Activated CD8-positive, alpha-beta memory T cell treated with anti-CD3 and anti-CD28 coated beads, Interleukin-2, amount 10 ng/mL, durations not matched to agents 7 days and 5 days (primary cell): ENCODE measurements around the gene FADS3. TPM values are rescaled to one million over a fixed set of nuclear protein-coding genes. Genes with fewer than 3 reads are reported as not detected.

Experiments
- ATAC-seq: fragments of 150-1000 bp; cut with Tn5 transposase; one replicate; pipeline ENCODE4 v1.10.0; 2021; ENCODE audit warnings: moderate library complexity
- CTCF ChIA-PET: fragments of 350-600 bp; sonication (Branson Sonifier 250); formaldehyde crosslinking; loops from one replicate; lab custom pipeline; 2021; ENCODE audit warnings: antibody characterized with exemption; lab: Charles Lee
- DNase-seq: peaks from one replicate; pipeline ENCODE4 v3.0.0-alpha.2; 2020
- H3K27ac Mint-ChIP-seq: one replicate; pipeline ENCODE4 v1.8.0; 2021; ENCODE audit warnings: mild to moderate bottlenecking, mixed read lengths
- H3K27me3 Mint-ChIP-seq: one replicate; pipeline ENCODE4 v1.8.0; 2021; ENCODE audit warnings: mixed read lengths
- H3K36me3 Mint-ChIP-seq: one replicate; pipeline ENCODE4 v1.8.0; 2021; ENCODE audit warnings: mild to moderate bottlenecking, mixed read lengths
- H3K4me1 Mint-ChIP-seq: one replicate; pipeline ENCODE4 v1.8.0; 2021; ENCODE audit warnings: mixed read lengths
- H3K4me3 Mint-ChIP-seq: one replicate; pipeline ENCODE4 v1.8.0; 2021; ENCODE audit warnings: mild to moderate bottlenecking, moderate library complexity, mixed read lengths
- H3K9me3 Mint-ChIP-seq: one replicate; pipeline ENCODE4 v1.8.0; 2022; ENCODE audit warnings: low read depth, mixed read lengths
- total RNA-seq, 2 experiments: library from RNA; stranded (reverse); gene quantifications; one replicate each; pipeline ENCODE4 v1.2.3, GENCODE V29; 2021

The FADS3 gene
- 1 to 10 TPM; 2.6 to 7.7 TPM for total RNA-seq

DNA sequence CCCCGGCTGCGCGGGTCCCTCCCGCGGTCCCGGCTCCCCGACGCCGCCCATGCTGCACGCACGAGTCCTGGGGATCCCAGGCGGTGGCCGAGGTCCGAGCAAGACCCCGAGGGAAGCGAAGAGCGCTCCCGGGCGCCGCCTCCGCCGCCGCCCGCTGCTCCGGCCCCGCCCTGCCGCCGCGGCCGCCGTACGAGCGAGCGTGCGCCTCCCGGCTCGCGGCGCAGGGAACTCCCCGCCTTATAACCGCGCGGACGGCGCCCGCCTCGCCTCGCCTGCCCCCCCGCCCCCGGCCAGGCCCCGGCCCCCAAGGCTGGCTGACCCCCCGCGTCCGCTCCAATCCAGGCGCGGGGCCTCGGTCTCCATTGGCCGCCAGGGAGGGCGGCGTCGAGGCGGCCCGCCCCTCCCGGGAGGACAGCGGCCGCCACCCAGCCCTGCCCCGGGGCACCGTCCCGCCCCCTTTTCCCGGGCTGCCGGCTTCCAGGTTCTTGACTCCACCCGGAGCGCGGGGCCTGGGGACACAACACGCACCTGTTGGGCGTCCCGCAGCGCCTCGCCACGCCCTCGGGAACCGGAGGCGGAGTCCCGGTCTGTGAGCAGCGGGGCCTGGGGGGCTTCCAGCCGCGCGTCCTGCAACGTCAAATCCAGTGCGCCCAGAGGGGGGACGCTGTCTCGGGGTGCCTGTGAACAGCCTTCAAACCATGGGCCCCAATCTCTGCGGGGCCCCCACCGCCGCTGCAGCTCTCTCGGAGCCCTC is at the start of gene FADS3:
Gene FADS3 (minus strand): TSS at position 215 of the 754 bp plus-strand sequence. CDS start 164 bp downstream, at position 51.
- H3K9me3 Mint-ChIP-seq: no peaks in the 10 kb centered on the region
- CTCF ChIA-PET: interaction anchor here (0.6 to 6.0 kb wide), 9 partner anchors 7 to 216 kb away, joined by 3 to 40 read pairs (median 16); partner anchors contain the start of genes FEN1 and TMEM258
- peak within 1 kb of the TSS; percentile 77 for H3K4me3 Mint-ChIP-seq
- ATAC-seq (peak; percentile 87), DNase-seq (peak; percentile 66)
- H3K27ac Mint-ChIP-seq: no peak within 1 kb of the TSS
- H3K27me3 Mint-ChIP-seq: peaks cover 9% of the 10 kb centered on the region
- H3K4me1 Mint-ChIP-seq: peaks cover 3% of the 10 kb centered on the region
- no peaks in the 10 kb centered on the region for H3K36me3 Mint-ChIP-seq

GRCh38 chr11:61940466-61940865 is 49.1 kb upstream of the FADS3 start:
- no peak for DNase-seq
- Mint-ChIP-seq H3K4me3 (no peak overlapping the region), H3K27me3 (peaks cover 31% of the 10 kb centered on the region), H3K27ac (no peak overlapping the region), H3K4me1 (no peaks in the 10 kb centered on the region), H3K36me3 (peaks cover 2% of the 10 kb centered on the region), H3K9me3 (peaks cover 3% of the 10 kb centered on the region)
- no peak for ATAC-seq
- CTCF ChIA-PET: no interaction called here

GRCh38 chr11:61935861-61936260 is 44.5 kb upstream of the FADS3 start:
- H3K36me3 Mint-ChIP-seq: peaks cover 2% of the 10 kb centered on the region
- CTCF ChIA-PET: interaction anchor here (3.2 kb wide), 1 partner anchor 146 kb away, joined by 11 read pairs; no protein-coding TSS in a partner anchor
- H3K4me1 Mint-ChIP-seq: no peaks in the 10 kb centered on the region
- DNase-seq (no peak), ATAC-seq (no peak)
- H3K9me3 Mint-ChIP-seq: peaks cover 5% of the 10 kb centered on the region
- no peak overlapping the region for H3K27ac Mint-ChIP-seq
- peaks cover 41% of the 10 kb centered on the region for H3K27me3 Mint-ChIP-seq
- no peak overlapping the region for H3K4me3 Mint-ChIP-seq

GRCh38 chr11:61930933-61931332 is 39.6 kb upstream of the FADS3 start:
- H3K9me3 Mint-ChIP-seq: peaks cover 3% of the 10 kb centered on the region
- H3K27me3 Mint-ChIP-seq: peaks cover 20% of the 10 kb centered on the region
- ATAC-seq: no peak
- no peak overlapping the region for H3K4me3 Mint-ChIP-seq
- no peak overlapping the region for H3K27ac Mint-ChIP-seq
- peaks cover under 1% of the 10 kb centered on the region for H3K36me3 Mint-ChIP-seq
- H3K4me1 Mint-ChIP-seq: no peaks in the 10 kb centered on the region
- CTCF ChIA-PET: interaction anchor here (0.9 to 1.2 kb wide), 3 partner anchors 16 to 151 kb away, joined by 3 to 9 read pairs (median 4); no protein-coding TSS in a partner anchor
- no peak for DNase-seq

DNA sequence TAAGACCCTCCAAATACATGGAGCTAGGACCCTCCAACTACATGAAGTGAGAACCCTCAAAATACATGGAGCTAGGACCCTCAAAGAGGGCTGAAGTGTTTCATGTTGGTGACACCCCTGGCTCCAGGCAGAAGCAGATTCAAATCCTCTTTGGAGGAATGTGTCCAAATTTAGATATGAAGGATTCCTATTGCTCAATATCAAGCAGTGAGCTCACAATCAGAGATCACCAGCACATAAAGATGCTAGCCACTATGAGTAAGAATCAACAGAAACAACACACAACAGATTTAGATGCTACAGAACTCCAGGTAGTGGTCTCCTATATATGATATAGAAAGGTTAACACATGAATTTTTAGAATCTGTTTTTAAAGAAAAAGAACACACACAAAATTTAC is 37.3 kb upstream of the FADS3 start:
- no peak for DNase-seq
- no peak overlapping the region for H3K27ac Mint-ChIP-seq
- H3K9me3 Mint-ChIP-seq: peaks cover 2% of the 10 kb centered on the region

DNA sequence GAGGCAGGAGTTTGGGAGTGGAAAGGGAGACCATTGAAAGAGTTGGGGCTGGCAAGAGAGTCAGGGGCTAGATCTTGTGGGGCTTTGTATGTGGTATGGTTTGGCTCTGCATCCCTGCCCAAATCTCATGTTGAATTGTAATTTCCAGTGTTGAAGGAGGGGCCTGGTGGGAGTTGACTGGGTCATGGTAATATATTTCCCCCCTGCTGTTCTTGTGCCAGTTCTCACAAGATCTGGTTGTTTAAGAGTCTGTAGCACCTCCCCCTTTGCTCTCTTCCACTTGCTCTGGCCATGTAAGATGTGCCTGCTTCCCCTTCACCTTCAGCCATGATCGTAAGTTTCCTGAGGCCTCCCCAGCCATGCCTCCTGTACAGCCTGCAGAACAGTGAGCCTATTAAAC is 36.2 kb upstream of the FADS3 start:
- no peaks in the 10 kb centered on the region for H3K9me3 Mint-ChIP-seq
- H3K27me3 Mint-ChIP-seq: peaks cover 9% of the 10 kb centered on the region
- no peak overlapping the region for H3K27ac Mint-ChIP-seq
- no peak overlapping the region for H3K4me3 Mint-ChIP-seq
- no peaks in the 10 kb centered on the region for H3K4me1 Mint-ChIP-seq
- CTCF ChIA-PET: interaction anchor here (0.6 to 1.9 kb wide), 2 partner anchors 53 to 154 kb away, joined by 3 to 9 read pairs; no protein-coding TSS in a partner anchor
- DNase-seq (no peak), ATAC-seq (no peak)
- no peaks in the 10 kb centered on the region for H3K36me3 Mint-ChIP-seq

More for the DNA sequence above, 37.3 kb upstream of the FADS3 start:
- Mint-ChIP-seq H3K4me3 (no peak overlapping the region), H3K36me3 (no peaks in the 10 kb centered on the region), H3K27me3 (peaks cover 16% of the 10 kb centered on the region), H3K4me1 (no peaks in the 10 kb centered on the region)
- CTCF ChIA-PET: interaction anchor here (1.1 to 1.9 kb wide), 4 partner anchors 19 to 153 kb away, joined by 3 to 9 read pairs (median 6); no protein-coding TSS in a partner anchor
- no peak for ATAC-seq

DNA sequence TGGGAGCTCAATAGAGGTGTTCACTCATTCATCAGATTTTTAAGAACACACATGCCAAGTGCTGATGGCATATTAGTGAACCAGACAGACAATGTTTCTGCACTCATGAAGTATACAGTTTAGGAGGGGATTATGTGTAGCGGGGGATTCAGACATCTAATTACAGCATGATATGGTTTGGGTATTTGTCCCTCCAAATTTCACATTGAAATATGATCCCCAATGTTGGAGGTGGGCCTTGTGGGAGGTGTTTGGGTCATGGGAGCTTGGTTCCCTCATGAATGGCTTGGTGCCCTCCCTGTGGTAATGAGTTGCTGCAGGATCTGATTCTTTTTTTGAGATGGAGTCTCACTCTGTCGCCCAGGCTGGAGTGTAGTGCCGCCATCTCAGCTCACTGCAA is 34.9 kb upstream of the FADS3 start:
- no peak for DNase-seq

GRCh38 chr11:61925736-61926135 is 34.4 kb upstream of the FADS3 start:
- ATAC-seq: no peak
- Mint-ChIP-seq H3K4me3 (no peak overlapping the region), H3K36me3 (no peaks in the 10 kb centered on the region), H3K27me3 (peaks cover 8% of the 10 kb centered on the region), H3K9me3 (no peaks in the 10 kb centered on the region), H3K27ac (no peak overlapping the region), H3K4me1 (no peaks in the 10 kb centered on the region)
- no peak for DNase-seq
- CTCF ChIA-PET: interaction anchor here (0.8 to 3.1 kb wide), 2 partner anchors 22 to 27 kb away, joined by 3 to 15 read pairs; no protein-coding TSS in a partner anchor

More for the DNA sequence above, 34.9 kb upstream of the FADS3 start:
- Mint-ChIP-seq H3K27me3 (peaks cover 8% of the 10 kb centered on the region), H3K36me3 (no peaks in the 10 kb centered on the region), H3K9me3 (no peaks in the 10 kb centered on the region), H3K4me1 (no peaks in the 10 kb centered on the region), H3K27ac (no peak overlapping the region), H3K4me3 (no peak overlapping the region)
- CTCF ChIA-PET: interaction anchor here (0.8 to 3.1 kb wide), 2 partner anchors 21 to 28 kb away, joined by 3 to 15 read pairs; no protein-coding TSS in a partner anchor
- ATAC-seq: no peak

GRCh38 chr11:61924064-61924455 is 32.7 kb upstream of the FADS3 start:
- H3K4me1 Mint-ChIP-seq: no peaks in the 10 kb centered on the region
- H3K4me3 Mint-ChIP-seq: no peak overlapping the region
- ATAC-seq (no peak), DNase-seq (no peak)
- no peak overlapping the region for H3K27ac Mint-ChIP-seq
- no peaks in the 10 kb centered on the region for H3K36me3 Mint-ChIP-seq
- no peaks in the 10 kb centered on the region for H3K9me3 Mint-ChIP-seq
- CTCF ChIA-PET: interaction anchor here (1.3 to 3.1 kb wide), 3 partner anchors 17 to 26 kb away, joined by 3 to 15 read pairs (median 5); no protein-coding TSS in a partner anchor
- H3K27me3 Mint-ChIP-seq: peaks cover 20% of the 10 kb centered on the region

GRCh38 chr11:61923166-61924063 is 32.1 kb upstream of the FADS3 start:
- Mint-ChIP-seq H3K4me3 (no peak overlapping the region), H3K36me3 (no peaks in the 10 kb centered on the region), H3K4me1 (no peaks in the 10 kb centered on the region), H3K27ac (no peak overlapping the region), H3K9me3 (no peaks in the 10 kb centered on the region), H3K27me3 (peaks cover 26% of the 10 kb centered on the region)
- DNase-seq (no peak), ATAC-seq (no peak)
- CTCF ChIA-PET: interaction anchor here (1.3 to 3.1 kb wide), 4 partner anchors 16 to 159 kb away, joined by 3 to 15 read pairs (median 5); no protein-coding TSS in a partner anchor

DNA sequence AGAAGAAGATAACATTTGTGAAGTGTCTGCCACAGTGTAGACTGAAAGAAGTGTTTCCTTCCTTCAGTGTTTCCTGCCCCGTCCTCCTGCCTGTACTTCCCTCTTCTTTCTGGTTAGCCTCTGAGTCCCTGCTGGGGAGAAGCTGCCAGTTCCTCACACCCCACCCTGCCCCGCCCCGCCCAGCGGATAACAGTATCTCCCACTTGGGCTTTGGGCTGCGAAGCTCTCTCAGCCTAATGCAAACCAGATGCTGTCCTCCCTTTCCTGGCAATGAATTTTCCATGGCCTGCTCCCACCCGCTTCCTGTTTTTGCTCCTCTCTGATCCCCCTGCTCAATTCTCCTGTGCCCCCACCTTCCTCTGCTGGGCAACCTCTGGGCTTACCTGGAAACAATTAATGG is 31.2 kb upstream of the FADS3 start:
- Mint-ChIP-seq H3K4me3 (no peak overlapping the region), H3K27me3 (peaks cover 35% of the 10 kb centered on the region), H3K36me3 (no peaks in the 10 kb centered on the region), H3K9me3 (no peaks in the 10 kb centered on the region), H3K27ac (no peak overlapping the region), H3K4me1 (peaks cover 3% of the 10 kb centered on the region)
- CTCF ChIA-PET: interaction anchor here (1.6 kb wide), 1 partner anchor 160 kb away, joined by 5 read pairs; no protein-coding TSS in a partner anchor
- ATAC-seq (no peak), DNase-seq (no peak)

DNA sequence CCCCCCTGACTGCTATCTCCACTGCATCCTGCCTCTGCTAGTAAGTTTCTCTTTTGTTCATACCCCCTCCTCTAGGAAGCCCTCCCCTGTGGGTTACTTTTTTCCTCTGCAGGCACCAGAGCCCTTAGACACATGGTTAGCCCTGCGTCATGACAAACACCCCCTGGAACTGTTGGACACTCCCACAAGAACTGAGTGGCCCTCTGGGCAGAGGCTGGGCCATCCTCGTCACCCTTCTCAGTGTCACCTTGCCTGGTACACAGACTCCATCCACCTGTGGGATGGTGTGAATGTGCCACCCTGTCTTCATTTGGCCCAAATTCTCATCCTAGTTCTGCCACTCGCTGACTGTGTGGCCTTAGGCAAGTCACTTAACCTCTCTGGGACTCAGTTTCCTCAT is 30.1 kb upstream of the FADS3 start:
- Mint-ChIP-seq H3K4me1 (peaks cover 5% of the 10 kb centered on the region), H3K9me3 (no peaks in the 10 kb centered on the region), H3K4me3 (no peak overlapping the region), H3K36me3 (no peaks in the 10 kb centered on the region), H3K27me3 (peaks cover 38% of the 10 kb centered on the region), H3K27ac (no peak overlapping the region)
- DNase-seq: no peak
- no peak for ATAC-seq
- CTCF ChIA-PET: no interaction called here
